Fibroblast of the aortic adventitia (primary cell): Measurements from ENCODE around the gene NCR1. TPM values are rescaled to one million over a fixed set of nuclear protein-coding genes. Genes with fewer than 3 reads are reported as not detected.
"Not testable (repeated sequence)": the region's sequence is repeated elsewhere in the genome, so short reads cannot be mapped to it uniquely, and the experiment has no call there.

Experiments used
- DNase-seq: peaks from one replicate; pipeline ENCODE4 v3.0.0-alpha.2; 2010; ENCODE audit warnings: low read depth
- H3K4me3 ChIP-seq: 2 replicates; pipeline ENCODE4 v1.5.1; 2011; ENCODE audit warnings: low read depth, mild to moderate bottlenecking, control low read depth, low read length, moderate library complexity
- total RNA-seq: library from RNA; depleted of rRNA; stranded (reverse); fragments of >200 nt; gene quantifications from 2 replicates; pipeline ENCODE4 v1.2.3, GENCODE V29; 2012; ENCODE audit warnings: low replicate concordance
- TF ChIP-seq, protein P1 (sequence below): IDR thresholded peaks from 2 replicates; pipeline ENCODE4 v1.5.1; 2011; ENCODE audit warnings: mild to moderate bottlenecking, low read length, control low read depth, inconsistent platforms; ENCODE audit not compliant: insufficient read depth

The NCR1 gene
- total RNA-seq, 1 donor, result not detected

GRCh38 chr19:54881884-54882283 lies 24.1 kb upstream of the NCR1 start:
- no peak overlapping the region for H3K4me3 ChIP-seq
- no peak for DNase-seq
- TF ChIP-seq, protein P1, sequence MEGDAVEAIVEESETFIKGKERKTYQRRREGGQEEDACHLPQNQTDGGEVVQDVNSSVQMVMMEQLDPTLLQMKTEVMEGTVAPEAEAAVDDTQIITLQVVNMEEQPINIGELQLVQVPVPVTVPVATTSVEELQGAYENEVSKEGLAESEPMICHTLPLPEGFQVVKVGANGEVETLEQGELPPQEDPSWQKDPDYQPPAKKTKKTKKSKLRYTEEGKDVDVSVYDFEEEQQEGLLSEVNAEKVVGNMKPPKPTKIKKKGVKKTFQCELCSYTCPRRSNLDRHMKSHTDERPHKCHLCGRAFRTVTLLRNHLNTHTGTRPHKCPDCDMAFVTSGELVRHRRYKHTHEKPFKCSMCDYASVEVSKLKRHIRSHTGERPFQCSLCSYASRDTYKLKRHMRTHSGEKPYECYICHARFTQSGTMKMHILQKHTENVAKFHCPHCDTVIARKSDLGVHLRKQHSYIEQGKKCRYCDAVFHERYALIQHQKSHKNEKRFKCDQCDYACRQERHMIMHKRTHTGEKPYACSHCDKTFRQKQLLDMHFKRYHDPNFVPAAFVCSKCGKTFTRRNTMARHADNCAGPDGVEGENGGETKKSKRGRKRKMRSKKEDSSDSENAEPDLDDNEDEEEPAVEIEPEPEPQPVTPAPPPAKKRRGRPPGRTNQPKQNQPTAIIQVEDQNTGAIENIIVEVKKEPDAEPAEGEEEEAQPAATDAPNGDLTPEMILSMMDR, result no peak

DNA sequence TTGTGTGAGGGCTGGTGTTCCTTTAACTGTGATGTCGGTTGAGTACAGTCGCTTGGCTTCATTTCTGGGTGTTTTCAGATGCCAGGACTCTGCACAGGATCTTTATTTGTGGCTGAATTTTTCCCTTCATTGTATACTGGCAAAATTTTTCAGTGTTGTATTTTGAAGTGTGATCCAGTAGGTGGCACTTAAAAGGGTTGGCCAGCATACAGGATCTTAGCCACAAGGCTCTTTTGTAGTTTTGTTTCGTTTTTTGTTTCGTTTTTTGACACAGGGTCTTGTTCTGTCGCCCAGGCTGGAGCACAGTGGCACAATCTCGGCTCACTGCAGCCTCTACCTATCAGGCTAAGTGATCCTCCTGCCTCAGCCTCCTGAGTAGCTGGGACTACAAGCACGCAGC lies 23.2 kb upstream of the NCR1 start:
- TF ChIP-seq, protein P1, result no peak
- no peak overlapping the region for H3K4me3 ChIP-seq
- DNase-seq, result no peak

- TF ChIP-seq, protein P1, result no peak
- DNase-seq, result no peak
- no peak overlapping the region for H3K4me3 ChIP-seq
Measured at GRCh38 chr19:54883228-54883627, 22.7 kb upstream of the NCR1 start.

GRCh38 chr19:54888239-54888638 lies 17.7 kb upstream of the NCR1 start:
- DNase-seq, result no peak
- no peak overlapping the region for H3K4me3 ChIP-seq
- TF ChIP-seq, protein P1, result no peak

DNA sequence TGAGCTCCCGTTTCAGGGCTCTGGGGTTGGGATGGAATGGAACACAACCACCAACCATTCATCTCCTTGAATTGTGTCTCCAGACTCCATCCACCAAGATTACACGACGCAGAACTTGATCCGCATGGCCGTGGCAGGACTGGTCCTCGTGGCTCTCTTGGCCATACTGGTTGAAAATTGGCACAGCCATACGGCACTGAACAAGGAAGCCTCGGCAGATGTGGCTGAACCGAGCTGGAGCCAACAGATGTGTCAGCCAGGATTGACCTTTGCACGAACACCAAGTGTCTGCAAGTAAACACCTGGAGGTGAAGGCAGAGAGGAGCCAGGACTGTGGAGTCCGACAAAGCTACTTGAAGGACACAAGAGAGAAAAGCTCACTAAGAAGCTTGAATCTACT lies 16.4 kb upstream of the NCR1 start:
- DNase-seq, result no peak
- TF ChIP-seq, protein P1, result no peak

GRCh38 chr19:54893406-54893805 lies 12.5 kb upstream of the NCR1 start:
- TF ChIP-seq, protein P1, result no peak
- no peak for DNase-seq
- H3K4me3 ChIP-seq, result no peak overlapping the region

More for the DNA sequence above, 16.4 kb upstream of the NCR1 start:
- H3K4me3 ChIP-seq, result no peak overlapping the region

- H3K4me3 ChIP-seq, DNase-seq: not testable (repeated sequence)
Measured at GRCh38 chr19:54894106-54894505, 11.8 kb upstream of the NCR1 start.
